GM12891 (cell line): ENCODE data around the gene MNX1.

ENCODE experiments used
- POLR2A ChIP-seq: IDR thresholded peaks from 2 replicates; pipeline ENCODE4 v1.6.1; 2011; ENCODE audit warnings: low read depth, low read length, control low read depth
- POLR2AphosphoS5 ChIP-seq: IDR thresholded peaks from 2 replicates; pipeline ENCODE4 v1.6.1; 2011; ENCODE audit warnings: low read depth, low read length, control low read depth
- POU2F2 ChIP-seq: IDR thresholded peaks from 2 replicates; pipeline ENCODE4 v1.6.1; 2011; ENCODE audit warnings: low read depth, mild to moderate bottlenecking, control low read depth, low read length, moderate library complexity

DNA sequence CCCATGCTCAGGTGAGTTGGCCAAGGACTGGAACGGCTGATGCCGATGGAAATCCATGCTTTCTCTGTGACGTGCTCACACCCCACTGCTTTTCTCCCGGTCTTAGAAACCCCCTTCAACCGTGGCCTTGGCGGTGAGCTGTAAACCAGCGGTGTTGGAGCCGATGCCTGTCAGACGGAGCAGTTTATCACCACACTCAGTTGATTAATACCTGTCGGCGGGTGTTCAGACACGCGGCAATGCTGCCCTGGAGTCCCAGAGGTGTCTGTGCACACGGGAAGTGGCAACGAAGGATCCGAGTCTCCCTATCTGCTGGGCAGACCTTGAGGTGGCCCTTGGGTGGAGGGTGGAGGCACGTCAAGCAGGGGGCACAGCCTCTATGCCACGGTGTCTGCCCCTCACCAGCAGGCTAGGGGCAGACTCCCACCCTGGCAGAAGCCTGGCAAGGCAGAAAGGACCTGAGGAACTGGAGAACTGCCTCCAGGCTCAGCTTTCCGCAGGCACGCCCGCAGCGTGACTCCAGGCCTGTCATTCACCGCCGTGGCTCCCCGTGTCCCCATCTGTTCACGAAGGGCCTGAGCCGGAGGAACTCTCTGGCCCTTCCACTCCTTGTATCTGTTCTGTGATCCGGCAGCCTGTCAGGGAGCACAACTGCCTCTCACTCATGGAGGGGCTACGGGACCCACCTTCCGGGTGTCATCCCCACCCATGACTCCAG is 34.6 kb upstream of the MNX1 start:
- no peak for TF ChIP-seq POU2F2
- no peak for TF ChIP-seq POLR2A
- no peak for TF ChIP-seq POLR2AphosphoS5
